Measurements from ENCODE around the gene WNK2.
A peak's percentile ranks its signal among the peaks of the same experiment; 100 is the strongest.

Gene WNK2

GRCh38 chr9:93280661-93281259, 96.8 kb downstream of the WNK2 start:
- DNase-seq: no peak

DNA sequence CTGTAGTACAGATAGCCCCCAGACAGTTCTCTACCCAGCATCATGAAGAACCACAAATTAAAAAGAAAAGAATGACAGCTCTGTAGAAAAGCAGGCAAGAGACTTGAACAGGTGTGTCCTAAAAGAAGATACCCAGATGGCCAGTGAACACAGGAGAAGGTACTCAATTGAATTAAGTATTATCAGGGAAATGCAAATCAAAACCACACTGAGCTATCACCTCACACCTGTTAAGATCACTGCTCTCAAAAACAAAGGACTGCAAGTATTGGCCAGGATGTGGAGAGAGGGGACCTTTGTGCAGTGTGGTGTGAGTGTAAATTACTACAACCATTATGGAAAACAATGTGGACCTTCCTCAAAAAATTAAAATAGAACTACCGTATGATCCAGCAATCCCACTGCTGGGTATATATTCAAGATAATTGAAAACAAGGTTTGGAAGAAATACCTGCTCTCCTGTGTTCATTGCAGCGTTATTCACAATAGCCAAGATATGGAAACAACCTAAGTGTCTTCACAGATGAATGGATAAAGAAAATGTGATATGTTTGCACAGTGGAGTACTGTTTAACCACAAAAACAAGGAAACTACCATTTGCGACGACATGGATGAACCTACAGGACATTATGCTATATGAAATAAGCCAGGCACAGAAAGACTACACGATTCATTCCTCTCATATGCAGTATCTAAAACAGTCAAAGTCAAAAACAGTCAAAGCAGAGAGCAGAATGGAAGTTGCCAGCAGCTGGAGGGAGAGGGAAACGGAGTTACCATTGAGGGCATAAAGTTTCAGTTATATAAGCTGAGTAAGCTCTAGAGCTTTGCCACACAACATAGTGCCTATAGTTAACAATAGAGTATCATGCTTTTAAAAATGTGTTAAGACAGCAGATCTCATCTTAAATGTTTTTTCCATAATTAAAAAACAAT, 102.6 kb downstream of the WNK2 start:
- peak; percentile 76 for DNase-seq

GRCh38 chr9:93287189-93287552, 103.2 kb downstream of the WNK2 start:
- no peak for DNase-seq

DNA sequence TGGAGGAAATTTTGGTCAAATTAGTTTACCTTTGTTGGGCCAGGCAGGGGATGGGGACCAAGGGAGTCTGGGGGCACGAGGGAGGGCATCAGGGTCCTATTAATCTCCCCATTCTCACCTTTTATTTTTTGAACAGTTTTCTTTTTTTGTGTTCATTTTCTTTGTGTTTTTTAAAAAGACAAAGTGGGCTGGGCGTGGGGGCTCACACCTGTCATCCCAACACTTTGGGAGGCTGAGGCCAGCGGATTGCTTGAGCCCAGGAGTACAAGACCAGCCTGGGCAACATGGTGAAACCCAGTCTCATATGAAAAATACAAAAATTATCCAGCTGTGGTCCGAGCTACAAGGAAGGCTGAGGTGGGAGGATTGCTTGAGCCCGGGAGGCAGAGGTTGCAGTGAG, 103.7 kb downstream of the WNK2 start:
- no peak for DNase-seq

- no peak for DNase-seq
Measured at GRCh38 chr9:93288341-93288740, 104.4 kb downstream of the WNK2 start.

GRCh38 chr9:93288891-93289883, 105.2 kb downstream of the WNK2 start:
- no peak for DNase-seq

DNA sequence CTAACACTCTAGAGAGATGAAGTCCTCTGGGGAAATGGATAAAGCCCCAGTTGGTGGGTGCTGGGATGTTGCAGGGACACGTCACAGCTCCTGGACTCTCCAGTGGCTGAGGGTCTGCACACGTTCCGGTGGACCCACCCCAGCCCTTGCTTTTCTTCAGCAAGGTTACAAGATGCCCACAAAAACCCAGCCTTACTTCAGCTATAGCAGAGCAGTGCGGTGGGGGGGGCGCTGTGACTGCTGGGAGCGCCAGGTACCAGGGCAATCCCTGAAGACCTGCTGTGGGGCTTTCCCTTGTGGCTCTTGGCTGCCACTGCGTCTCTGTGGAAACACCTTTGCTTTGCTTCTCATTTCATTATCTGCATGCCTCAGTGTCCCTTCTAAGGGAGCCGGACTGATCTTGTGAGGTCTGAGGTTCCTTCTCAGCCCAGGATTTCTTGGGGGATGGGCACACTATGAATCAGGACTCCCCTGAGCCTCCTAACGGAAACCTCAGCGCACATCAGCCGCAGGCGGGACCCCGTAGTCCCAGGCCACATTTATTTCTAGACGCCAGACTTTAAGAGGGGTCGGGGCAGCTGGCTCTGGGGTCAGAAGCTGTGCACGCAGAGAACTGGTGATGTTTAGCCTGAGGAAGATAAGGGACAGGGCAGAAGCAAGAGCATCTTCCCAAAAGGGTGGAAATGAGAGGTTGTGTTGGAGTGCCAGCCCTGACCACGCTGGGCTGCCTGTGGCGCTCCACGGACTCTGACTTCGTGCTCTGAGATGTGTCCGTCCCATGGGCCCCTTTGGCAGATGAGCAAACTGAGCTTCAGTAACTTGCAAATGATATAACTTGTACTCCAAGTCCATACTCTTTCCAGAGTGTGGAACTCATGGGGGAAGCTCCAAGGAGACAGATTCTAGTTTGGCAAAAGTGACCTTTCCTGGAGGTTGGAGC, 106.8 kb downstream of the WNK2 start:
- no peak for DNase-seq

DNA sequence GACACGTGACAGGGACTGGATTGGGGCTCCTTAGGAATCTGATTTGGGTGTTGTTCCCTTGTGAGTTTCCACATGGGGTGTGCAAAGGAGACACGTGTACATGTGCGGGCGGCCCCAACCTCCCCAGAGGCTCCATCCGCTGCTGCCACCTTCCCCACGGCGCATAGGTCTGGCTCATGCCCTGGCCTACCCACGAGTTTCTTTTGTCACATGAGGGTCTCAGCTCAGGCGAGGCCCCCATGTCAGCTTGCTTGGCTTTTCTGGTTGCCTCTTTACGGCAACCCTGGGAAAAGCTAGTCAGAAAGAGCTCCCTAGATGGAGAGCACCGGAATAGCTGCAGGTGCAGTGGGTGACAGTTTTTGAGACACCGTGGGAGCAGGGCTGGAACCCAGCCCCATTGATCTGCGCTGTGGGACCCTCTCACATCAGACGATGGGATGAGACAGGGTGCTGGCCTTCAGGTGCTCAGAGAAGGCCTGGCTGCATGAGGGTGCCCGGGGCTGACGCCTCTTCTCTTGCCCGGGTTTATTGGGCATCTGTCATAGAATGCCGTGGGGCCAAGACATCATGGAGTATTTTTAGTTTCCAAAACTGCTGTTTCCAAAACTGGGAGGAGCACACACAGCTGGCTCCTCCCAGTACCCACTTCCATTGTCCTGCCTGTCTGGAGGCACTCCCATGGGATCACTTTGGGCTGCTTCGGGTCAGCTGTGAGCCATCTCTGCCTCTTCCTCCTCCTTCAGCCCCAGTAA, 107.8 kb downstream of the WNK2 start:
- DNase-seq: no peak

DNA sequence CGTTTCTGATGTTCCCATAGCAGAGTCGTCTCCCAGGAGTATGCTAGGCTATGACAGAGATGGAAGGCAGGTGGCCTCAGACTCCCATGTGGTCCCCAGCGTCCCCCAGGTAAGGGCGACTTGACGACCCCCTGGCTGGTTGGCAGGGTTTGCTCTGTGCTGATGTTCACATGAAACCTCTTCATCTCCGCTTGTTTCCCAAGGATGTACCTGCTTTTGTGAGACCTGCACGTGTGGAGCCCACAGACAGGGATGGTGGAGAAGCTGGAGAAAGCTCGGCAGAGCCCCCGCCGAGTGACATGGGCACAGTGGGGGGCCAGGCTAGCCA, 108.3 kb downstream of the WNK2 start:
- DNase-seq: no peak

DNA sequence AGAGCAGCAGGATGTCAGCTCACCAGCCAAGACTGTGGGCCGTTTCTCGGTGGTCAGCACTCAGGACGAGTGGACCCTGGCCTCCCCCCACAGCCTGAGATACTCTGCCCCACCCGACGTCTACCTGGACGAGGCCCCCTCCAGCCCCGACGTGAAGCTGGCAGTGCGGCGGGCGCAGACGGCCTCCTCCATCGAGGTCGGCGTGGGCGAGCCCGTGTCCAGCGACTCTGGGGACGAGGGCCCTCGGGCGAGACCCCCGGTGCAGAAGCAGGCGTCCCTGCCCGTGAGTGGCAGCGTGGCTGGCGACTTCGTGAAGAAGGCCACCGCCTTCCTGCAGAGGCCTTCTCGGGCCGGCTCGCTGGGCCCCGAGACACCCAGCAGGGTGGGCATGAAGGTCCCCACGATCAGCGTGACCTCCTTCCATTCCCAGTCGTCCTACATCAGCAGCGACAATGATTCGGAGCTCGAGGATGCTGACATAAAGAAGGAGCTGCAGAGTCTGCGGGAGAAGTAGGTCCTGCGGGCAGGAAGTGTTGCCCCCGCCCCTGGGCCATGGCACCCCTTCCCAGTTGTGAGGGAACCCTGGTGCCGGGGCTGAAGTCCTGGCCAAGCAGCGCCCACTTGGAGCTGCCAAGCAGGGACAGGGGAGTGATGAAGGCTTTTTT, 108.9 kb downstream of the WNK2 start:
- DNase-seq: no peak

- no peak for DNase-seq
Measured at GRCh38 chr9:93294011-93294410, 110.1 kb downstream of the WNK2 start.

GRCh38 chr9:93295031-93295430, 111.1 kb downstream of the WNK2 start:
- DNase-seq: no peak

DNA sequence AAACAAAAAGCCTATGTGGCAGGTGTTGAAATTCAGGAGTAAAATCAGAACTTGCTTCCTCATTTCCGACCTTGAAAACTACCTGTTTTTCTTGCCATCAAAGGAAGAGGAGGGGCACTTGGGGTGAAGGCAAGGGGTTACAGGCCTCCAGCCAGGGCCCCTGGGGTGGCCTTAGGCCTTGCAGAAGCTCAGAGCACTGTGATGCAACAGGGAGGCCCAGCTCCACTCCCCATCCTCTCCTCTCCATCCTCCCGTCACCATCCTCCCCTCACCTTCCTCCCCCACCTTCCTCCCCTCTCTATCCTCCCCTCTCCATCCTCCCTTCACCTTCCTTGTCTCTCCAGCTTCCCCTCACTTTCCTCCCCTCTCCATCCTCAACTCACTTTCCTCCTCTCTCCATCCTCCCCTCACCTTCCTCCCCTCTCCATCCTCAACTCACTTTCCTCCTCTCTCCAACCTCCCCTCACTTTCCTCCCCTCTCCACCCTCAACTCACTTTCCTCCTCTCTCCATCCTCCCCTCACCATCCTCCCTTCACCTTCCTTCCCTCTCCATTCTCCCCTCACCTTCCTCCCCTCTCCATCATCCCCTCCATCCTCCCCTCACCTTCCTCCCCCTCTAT, 111.6 kb downstream of the WNK2 start:
- DNase-seq: no peak

DNA sequence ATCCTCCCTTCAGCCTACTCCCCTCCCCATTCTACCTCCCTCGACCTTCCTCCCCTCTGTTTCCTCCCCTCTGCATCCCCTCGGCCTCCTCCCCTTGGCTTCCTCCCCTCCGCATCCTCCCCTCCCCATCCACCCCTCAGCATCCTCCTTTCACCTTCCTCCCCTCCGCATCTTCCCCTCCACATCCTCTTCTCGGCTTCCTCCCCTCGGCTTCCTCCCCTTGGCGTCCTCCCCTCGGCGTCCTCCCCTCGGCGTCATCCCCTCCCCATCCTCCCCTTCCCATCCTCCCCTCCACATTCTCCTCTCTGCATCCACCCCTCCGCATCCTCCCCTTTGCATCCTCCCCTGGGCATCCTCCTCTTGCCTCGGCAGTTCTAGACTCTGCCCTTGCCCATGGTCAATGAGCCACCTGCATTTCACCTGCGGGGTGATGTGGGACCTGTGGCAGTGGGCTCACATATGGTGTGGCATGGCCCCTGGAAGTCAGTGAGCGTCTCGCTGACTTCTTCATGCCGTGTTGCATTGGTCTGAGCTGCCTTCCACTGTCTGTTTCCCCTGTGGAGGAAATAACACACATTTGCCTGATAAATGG, 113.0 kb downstream of the WNK2 start:
- no peak for DNase-seq

DNA sequence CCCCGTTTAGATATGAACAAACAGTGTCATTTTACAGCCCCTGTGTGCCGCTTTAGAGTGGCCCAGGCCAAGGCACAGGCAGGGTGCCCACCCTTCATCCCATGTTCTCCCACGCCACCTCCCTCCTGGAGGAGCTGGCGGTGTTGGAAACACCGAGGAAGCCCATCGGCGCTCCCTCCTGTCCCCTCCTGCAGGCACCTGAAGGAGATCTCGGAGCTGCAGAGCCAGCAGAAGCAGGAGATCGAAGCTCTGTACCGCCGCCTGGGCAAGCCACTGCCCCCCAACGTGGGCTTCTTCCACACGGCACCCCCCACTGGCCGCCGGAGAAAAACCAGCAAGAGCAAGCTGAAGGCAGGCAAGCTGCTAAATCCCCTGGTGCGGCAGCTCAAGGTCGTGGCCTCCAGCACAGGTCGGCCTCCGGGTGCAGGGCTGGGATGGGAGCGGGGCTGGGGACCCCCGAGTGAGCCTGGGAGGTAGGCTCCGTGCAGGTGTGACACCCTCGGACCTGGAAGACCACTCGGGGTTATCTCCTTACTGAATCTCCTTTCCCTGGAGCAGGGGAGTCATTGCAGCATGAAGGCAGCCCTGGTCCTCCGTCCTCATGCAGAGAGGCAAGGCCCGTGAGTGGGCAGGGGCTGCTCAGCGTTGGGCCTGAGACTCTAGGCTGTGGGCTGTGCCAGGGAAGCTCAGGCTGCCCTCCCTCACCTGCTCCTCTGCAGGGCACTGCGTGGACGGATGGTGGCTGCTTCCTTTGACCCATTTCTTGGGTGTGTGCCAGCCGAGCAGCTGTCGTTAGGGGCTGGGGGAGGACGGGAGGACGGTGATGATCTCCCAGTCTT, 113.9 kb downstream of the WNK2 start:
- DNase-seq: no peak

DNA sequence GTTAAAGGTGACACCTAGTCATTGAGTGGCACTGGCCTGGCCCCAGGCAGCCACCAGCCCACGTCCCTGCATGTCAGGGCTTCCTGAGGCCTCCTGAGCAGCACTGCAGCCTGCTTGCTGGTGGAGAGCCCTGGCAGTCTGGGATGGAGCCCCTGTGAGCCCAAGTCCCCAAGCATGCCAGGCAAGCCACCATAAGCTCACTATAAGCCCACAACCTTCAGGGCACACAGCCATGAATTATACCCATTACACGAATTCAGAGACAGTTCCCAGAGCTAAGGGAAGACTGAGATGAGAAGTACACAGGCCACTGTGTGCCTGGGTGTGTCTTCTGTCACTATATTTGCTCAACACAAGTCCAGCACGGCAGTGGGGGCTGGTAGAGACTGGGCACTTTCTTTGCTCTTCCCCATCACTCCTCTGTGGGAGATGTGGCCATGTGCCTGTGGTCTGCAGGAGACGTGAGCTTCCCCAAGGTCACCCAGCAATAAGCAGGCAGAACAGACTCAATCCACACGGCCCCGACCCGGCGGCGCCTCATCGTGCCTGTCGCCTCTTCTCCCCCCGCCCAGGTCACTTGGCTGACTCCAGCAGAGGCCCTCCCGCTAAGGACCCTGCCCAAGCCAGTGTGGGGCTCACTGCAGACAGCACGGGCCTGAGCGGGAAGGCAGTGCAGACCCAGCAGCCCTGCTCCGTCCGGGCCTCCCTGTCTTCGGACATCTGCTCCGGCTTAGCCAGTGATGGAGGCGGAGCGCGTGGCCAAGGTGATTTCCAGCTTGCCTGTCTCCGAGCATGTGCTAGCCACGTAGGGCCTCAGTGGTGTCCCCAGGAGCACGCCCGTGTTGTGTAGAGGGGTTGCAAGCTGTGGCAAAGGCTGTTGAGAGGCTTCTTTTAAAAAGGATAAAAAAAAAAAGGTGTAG, 114.8 kb downstream of the WNK2 start:
- no peak for DNase-seq

GRCh38 chr9:93299418-93300174, 115.7 kb downstream of the WNK2 start:
- no peak for DNase-seq
